GM21360 (cell line): ENCODE measurements around the gene PRXL2C.
A peak's percentile ranks its signal among the peaks of the same experiment; 100 is the strongest.
"Not testable (repeated sequence)": the region's sequence is repeated elsewhere in the genome, so short reads cannot be mapped to it uniquely, and the experiment has no call there.

ENCODE experiments used
- ATAC-seq: cut with Tn5 transposase; IDR thresholded peaks from one replicate; pipeline ENCODE4 v1.9.1; 2021; ENCODE audit warnings: mild to moderate bottlenecking, moderate library complexity; ENCODE audit not compliant: unreplicated experiment

PRXL2C gene

GRCh38 chr9:96655198-96655851 is at the start of gene PRXL2C:
PRXL2C (minus strand) TSS chr9:96655317; CDS start chr9:96655281, 36 bp downstream.
- peak; percentile 56 for ATAC-seq

GRCh38 chr9:96700721-96701375 is 45.7 kb upstream of the PRXL2C start:
- not testable (repeated sequence) for ATAC-seq

GRCh38 chr9:96691326-96691725 is 36.2 kb upstream of the PRXL2C start:
- ATAC-seq = no peak

GRCh38 chr9:96688745-96689464 is 33.8 kb upstream of the PRXL2C start:
- no peak for ATAC-seq

GRCh38 chr9:96688187-96688586 is 33.1 kb upstream of the PRXL2C start:
- no peak for ATAC-seq

GRCh38 chr9:96686638-96687335 is 31.7 kb upstream of the PRXL2C start:
- ATAC-seq = no peak

- ATAC-seq = no peak
These were observed 25.8 kb upstream of the PRXL2C start for GRCh38 chr9:96680812-96681499.

GRCh38 chr9:96674906-96675538 is 19.9 kb upstream of the PRXL2C start:
- no peak for ATAC-seq

- not testable (repeated sequence) for ATAC-seq
These were observed 18.7 kb upstream of the PRXL2C start for GRCh38 chr9:96673786-96674185.

- no peak for ATAC-seq
These were observed 13.9 kb upstream of the PRXL2C start for GRCh38 chr9:96668868-96669534.

GRCh38 chr9:96667363-96667728 is 12.2 kb upstream of the PRXL2C start:
- no peak for ATAC-seq

- not testable (repeated sequence) for ATAC-seq
These were observed 11.7 kb upstream of the PRXL2C start for GRCh38 chr9:96666653-96667362.

GRCh38 chr9:96665789-96666188 is 10.7 kb upstream of the PRXL2C start:
- ATAC-seq = no peak

GRCh38 chr9:96663506-96664120 is 8.5 kb upstream of the PRXL2C start:
- no peak for ATAC-seq

GRCh38 chr9:96661711-96662110 is 6.6 kb upstream of the PRXL2C start:
- ATAC-seq = no peak

- no peak for ATAC-seq
These were observed 5.7 kb upstream of the PRXL2C start for GRCh38 chr9:96660692-96661248.

- ATAC-seq = peak; percentile 51
These were observed 493 bp downstream of the PRXL2C start for GRCh38 chr9:96654450-96655197.

- ATAC-seq = no peak
These were observed 3.5 kb downstream of the PRXL2C start for GRCh38 chr9:96651626-96652025.
